Pulmonary artery endothelial cell (primary cell): ENCODE data around the gene CCDC182. TPM values are rescaled to one million over a fixed set of nuclear protein-coding genes. Genes with fewer than 3 reads are reported as not detected.

Experiments
- DNase-seq: peaks from one replicate; pipeline ENCODE4 v3.0.0-alpha.2; 2011; ENCODE audit warnings: low read depth, low spot score
- total RNA-seq: library from RNA; depleted of rRNA; stranded (reverse); fragments of >200 nt; gene quantifications from 2 replicates; pipeline ENCODE4 v1.2.3, GENCODE V29; 2014

The CCDC182 gene
- total RNA-seq, 1 donor from 2014 or later, result not detected

DNA sequence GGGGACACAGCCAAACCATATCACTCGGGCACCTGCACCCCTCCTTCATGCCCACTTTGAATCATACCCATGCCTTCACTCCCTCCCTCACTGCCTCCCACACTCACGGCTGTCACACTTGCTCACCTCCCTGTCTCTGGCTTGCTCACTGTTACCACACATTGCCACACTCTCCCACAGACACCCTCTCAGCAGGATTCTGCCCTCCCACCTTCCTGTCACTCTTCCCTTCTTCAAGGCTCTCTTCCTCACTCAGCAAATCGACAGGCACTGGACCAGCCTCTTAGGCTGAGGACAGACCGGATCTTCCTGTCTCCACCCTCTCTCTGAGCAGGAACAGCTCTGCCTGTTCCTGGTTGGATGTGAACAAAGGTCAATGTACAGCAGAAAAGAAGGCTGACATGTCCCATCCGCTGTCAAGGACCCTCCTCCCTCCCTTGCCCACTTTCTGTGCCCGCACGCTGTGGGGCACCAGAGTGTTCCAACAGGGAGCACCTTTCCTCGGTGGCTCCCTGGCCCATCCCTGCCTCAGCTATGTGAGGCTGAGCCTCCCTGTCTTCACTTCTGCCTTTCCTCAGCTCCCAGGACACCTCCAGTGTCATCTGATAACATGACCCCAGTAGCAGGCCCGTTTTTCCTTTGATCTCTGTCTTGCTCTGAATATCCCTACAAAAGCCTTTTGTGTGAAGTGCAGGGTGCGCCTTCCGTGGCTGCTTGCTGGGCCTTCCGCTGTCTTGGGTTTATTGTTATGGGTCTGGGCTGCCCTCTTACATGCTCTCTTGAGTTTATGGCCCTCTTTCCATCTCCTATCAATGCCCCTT, 47.0 kb downstream of the CCDC182 start:
- DNase-seq, result no peak

DNA sequence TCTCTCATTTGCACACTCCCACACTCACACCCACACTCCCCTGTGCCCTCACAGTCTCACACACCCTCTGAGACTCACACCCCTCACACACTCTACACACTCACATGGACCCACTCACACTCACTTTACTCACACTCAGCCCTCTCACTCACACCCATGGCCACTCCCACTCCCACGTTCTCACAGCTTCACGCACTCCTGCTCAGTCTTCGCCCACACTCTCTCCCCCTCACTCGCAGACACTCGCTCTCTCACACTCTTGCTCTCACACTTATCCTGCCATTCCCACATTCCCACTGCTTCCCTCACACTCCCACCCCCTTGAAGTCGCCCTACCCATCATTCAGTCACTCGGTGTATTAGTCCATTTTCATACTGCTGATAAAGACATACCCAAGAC, 47.9 kb downstream of the CCDC182 start:
- DNase-seq, result no peak

DNA sequence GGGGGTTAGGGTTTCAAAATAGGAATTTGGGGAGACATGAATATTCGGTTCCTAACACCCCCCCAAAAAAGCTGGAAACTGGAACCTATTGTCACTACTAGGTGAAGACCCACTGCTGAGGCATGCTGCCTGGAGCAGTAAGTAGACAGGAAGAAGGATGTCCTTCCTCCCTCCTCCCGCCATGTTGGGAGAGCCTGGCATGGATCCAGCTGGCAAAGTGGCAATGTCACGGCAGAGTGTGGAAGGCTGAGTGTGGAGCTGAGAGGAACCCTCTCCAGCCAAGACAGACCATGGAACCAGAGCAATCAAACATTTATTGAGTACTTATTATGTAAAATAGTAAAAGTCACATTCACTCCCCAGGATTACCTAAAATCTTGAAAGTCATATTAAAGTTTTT, 49.0 kb downstream of the CCDC182 start:
- DNase-seq, result no peak

Other genes starting within 250 kb of the CCDC182 start
- 34.4 and 46.7 TPM in 2 replicates for gene MRPS23, start 104.7 kb upstream of the CCDC182 start, total RNA-seq
- 4.4 and 5.2 TPM in 2 replicates for gene CUEDC1, start 210.1 kb upstream of the CCDC182 start, total RNA-seq
- 31.1 and 39.1 TPM in 2 replicates for gene VEZF1, start 243.0 kb upstream of the CCDC182 start, total RNA-seq